NT2/D1 (cell line): ENCODE results near the gene RNF133.

Experiments
- DNase-seq: peaks from one replicate; pipeline ENCODE4 v3.0.0-alpha.2; 2011; ENCODE audit warnings: low read depth, low spot score
- H3K27me3 ChIP-seq: 2 replicates; pipeline ENCODE4 v1.6.0; 2011; ENCODE audit warnings: mild to moderate bottlenecking; ENCODE audit not compliant: insufficient read length, insufficient read depth
- H3K36me3 ChIP-seq: 2 replicates; pipeline ENCODE4 v1.6.1; 2011; ENCODE audit warnings: mild to moderate bottlenecking, low read length, mixed read lengths; ENCODE audit not compliant: insufficient read depth, insufficient read length
- H3K4me1 ChIP-seq: 2 replicates; pipeline ENCODE4 v1.5.1; 2011; ENCODE audit not compliant: insufficient read depth, insufficient read length
- H3K4me3 ChIP-seq: 2 replicates; pipeline ENCODE4 v1.5.1; 2011; ENCODE audit warnings: low read depth; ENCODE audit not compliant: insufficient read length
- H3K9ac ChIP-seq: 2 replicates; pipeline ENCODE4 v1.6.0; 2011; ENCODE audit warnings: low read depth; ENCODE audit not compliant: insufficient read length
- H3K9me3 ChIP-seq: 2 replicates; pipeline ENCODE4 v1.5.1; 2011; ENCODE audit warnings: mild to moderate bottlenecking, low read length; ENCODE audit not compliant: insufficient read depth
- SUZ12 ChIP-seq: IDR thresholded peaks from 2 replicates; pipeline ENCODE4 v1.6.1; 2011; ENCODE audit not compliant: insufficient read length, insufficient read depth; ENCODE audit errors: extremely low read depth
- YY1 ChIP-seq: IDR thresholded peaks from 2 replicates; pipeline ENCODE4 v1.6.1; 2011; ENCODE audit not compliant: insufficient read length, insufficient read depth
- ZNF274 ChIP-seq: IDR thresholded peaks from 2 replicates; pipeline ENCODE4 v1.6.1; 2011; ENCODE audit warnings: mild to moderate bottlenecking, low read depth, low read length

RNF133 gene

GRCh38 chr7:122709930-122710646 lies 11.2 kb upstream of the RNF133 start:
- H3K4me3 ChIP-seq: no peak overlapping the region
- no peak for TF ChIP-seq SUZ12
- no peak for DNase-seq
- H3K9ac ChIP-seq: no peak overlapping the region
- no peaks in the 10 kb centered on the region for H3K27me3 ChIP-seq
- H3K9me3 ChIP-seq: no peaks in the 10 kb centered on the region
- no peaks in the 10 kb centered on the region for H3K36me3 ChIP-seq
- no peaks in the 10 kb centered on the region for H3K4me1 ChIP-seq

- H3K9me3 ChIP-seq: no peaks in the 10 kb centered on the region
- H3K4me3 ChIP-seq: no peak overlapping the region
- H3K36me3 ChIP-seq: no peaks in the 10 kb centered on the region
- H3K9ac ChIP-seq: no peak overlapping the region
- H3K27me3 ChIP-seq: no peaks in the 10 kb centered on the region
- TF ChIP-seq YY1: no peak
- no peak for TF ChIP-seq ZNF274
- no peak for TF ChIP-seq SUZ12
- H3K4me1 ChIP-seq: no peaks in the 10 kb centered on the region
- DNase-seq: no peak
Observed at GRCh38 chr7:122706836-122707235, 7.9 kb upstream of the RNF133 start.

GRCh38 chr7:122702872-122703510 lies 4.1 kb upstream of the RNF133 start, which contains the start of gene RNF148:
Gene RNF148 (minus strand): TSS chr7:122702922. CDS start chr7:122702750, 172 bp downstream.
- no peak for DNase-seq
- no peak for TF ChIP-seq ZNF274
- TF ChIP-seq SUZ12: no peak
- TF ChIP-seq YY1: no peak
- no peak within 1 kb of the TSS for H3K9ac ChIP-seq
- no peaks in the 10 kb centered on the region for H3K4me1 ChIP-seq
- no peak within 1 kb of the TSS for H3K4me3 ChIP-seq
- no peaks in the 10 kb centered on the region for H3K9me3 ChIP-seq
- no peaks in the 10 kb centered on the region for H3K36me3 ChIP-seq
- no peaks in the 10 kb centered on the region for H3K27me3 ChIP-seq

- Histone ChIP-seq H3K36me3 (no peaks in the 10 kb centered on the region), H3K4me3 (no peak overlapping the region), H3K4me1 (no peaks in the 10 kb centered on the region), H3K9me3 (no peaks in the 10 kb centered on the region), H3K9ac (no peak overlapping the region), H3K27me3 (no peaks in the 10 kb centered on the region)
- TF ChIP-seq SUZ12 (no peak), YY1 (no peak), ZNF274 (no peak)
- DNase-seq: no peak
Observed at GRCh38 chr7:122695816-122696215, 3.1 kb downstream of the RNF133 start.

GRCh38 chr7:122694697-122695096 lies 4.2 kb downstream of the RNF133 start:
- Histone ChIP-seq H3K9ac (no peak overlapping the region), H3K4me1 (no peaks in the 10 kb centered on the region), H3K9me3 (no peaks in the 10 kb centered on the region), H3K4me3 (no peak overlapping the region), H3K36me3 (no peaks in the 10 kb centered on the region), H3K27me3 (no peaks in the 10 kb centered on the region)
- no peak for DNase-seq
- TF ChIP-seq ZNF274 (no peak), YY1 (no peak), SUZ12 (no peak)

- no peak for TF ChIP-seq ZNF274
- TF ChIP-seq SUZ12: no peak
- no peak for TF ChIP-seq YY1
- no peaks in the 10 kb centered on the region for H3K9me3 ChIP-seq
Observed at GRCh38 chr7:122692769-122693309, 6.1 kb downstream of the RNF133 start.

GRCh38 chr7:122691569-122692235 lies 7.2 kb downstream of the RNF133 start:
- no peaks in the 10 kb centered on the region for H3K9me3 ChIP-seq
- H3K36me3 ChIP-seq: no peaks in the 10 kb centered on the region
- H3K27me3 ChIP-seq: no peaks in the 10 kb centered on the region
- no peak overlapping the region for H3K9ac ChIP-seq
- H3K4me1 ChIP-seq: no peaks in the 10 kb centered on the region
- no peak overlapping the region for H3K4me3 ChIP-seq
- no peak for DNase-seq
- no peak for TF ChIP-seq ZNF274
- no peak for TF ChIP-seq YY1
- no peak for TF ChIP-seq SUZ12

More at GRCh38 chr7:122692769-122693309, 6.1 kb downstream of the RNF133 start:
- H3K36me3 ChIP-seq: no peaks in the 10 kb centered on the region
- no peaks in the 10 kb centered on the region for H3K4me1 ChIP-seq
- DNase-seq: no peak
- H3K9ac ChIP-seq: no peak overlapping the region
- no peak overlapping the region for H3K4me3 ChIP-seq
- H3K27me3 ChIP-seq: no peaks in the 10 kb centered on the region
